SH-SY5Y (cell line): Measurements from ENCODE around the gene UBE2C.

Experiments used
- GATA2 ChIP-seq: IDR thresholded peaks from 2 replicates; pipeline ENCODE4 v1.6.1; 2011; ENCODE audit warnings: mild to moderate bottlenecking, low read depth, low read length
- GATA3 ChIP-seq: IDR thresholded peaks from 2 replicates; pipeline ENCODE4 v1.6.1; 2011; ENCODE audit warnings: low read depth, mild to moderate bottlenecking, low read length, moderate library complexity

The UBE2C gene

DNA sequence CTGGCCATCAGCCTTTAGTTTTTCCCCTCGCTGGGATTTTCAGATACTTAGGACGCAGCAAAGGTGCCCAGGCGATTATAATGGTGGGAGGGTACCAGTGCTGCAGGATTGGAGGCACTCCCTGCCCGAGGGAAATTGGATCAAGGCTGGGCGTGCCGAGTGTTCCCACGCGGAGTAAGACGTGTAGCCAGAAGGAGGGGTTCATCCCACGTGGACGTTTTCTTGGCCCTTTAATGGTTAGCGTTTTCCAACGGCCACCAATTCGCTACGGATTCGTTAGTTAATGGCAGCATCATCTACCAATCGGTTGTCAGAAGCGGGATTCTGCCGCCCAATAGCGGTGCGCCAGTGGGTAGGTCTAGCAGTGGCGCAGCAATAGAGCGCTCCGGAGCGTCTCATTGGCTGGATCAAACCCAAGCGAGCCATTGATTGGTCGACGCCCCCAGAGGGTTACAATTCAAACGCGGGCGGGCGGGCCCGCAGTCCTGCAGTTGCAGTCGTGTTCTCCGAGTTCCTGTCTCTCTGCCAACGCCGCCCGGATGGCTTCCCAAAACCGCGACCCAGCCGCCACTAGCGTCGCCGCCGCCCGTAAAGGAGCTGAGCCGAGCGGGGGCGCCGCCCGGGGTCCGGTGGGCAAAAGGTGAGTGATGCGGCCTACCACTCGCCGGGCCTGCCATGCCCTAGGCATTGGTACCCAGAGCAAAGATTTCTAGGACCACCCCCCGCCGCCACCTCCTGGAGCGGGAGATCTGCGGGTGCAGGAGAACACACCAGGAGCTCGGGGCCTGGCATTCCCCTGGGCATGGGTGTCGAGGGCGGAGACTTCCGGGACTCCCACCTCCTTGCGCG lies at the start of gene UBE2C:
Gene UBE2C, plus strand, starts transcription at position 488 of the 849 bp plus-strand sequence. Its CDS starts 52 bp downstream, at position 540.
- TF ChIP-seq GATA2 (no peak), GATA3 (no peak)

DNA sequence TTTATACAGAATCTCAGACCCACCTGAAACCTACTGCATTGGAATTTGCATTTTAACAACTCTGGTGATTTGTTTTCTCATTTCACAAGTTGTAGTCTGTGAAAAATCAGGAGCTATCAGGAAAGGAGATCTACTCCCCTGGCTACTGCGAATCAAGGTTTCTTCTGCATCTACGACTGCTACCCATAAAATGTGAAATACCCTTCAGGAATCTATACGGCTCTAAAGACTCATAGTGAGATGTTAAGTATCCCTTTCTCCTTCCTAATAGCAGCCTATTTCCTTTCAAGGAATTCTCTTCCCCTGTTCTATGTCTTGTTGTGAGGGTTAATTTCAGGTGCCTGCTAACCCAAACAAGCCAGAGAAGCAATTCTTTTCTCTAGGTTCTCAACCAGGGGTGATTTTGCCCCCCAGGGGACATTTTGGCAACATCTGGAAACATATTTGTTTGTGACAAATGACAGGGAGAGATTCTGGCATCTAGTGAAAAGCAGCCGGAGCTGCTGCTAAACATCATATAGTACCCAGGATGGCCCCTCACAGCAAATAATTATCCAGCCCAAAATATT lies 47.1 kb upstream of the UBE2C start:
- TF ChIP-seq GATA2 (no peak), GATA3 (no peak)

DNA sequence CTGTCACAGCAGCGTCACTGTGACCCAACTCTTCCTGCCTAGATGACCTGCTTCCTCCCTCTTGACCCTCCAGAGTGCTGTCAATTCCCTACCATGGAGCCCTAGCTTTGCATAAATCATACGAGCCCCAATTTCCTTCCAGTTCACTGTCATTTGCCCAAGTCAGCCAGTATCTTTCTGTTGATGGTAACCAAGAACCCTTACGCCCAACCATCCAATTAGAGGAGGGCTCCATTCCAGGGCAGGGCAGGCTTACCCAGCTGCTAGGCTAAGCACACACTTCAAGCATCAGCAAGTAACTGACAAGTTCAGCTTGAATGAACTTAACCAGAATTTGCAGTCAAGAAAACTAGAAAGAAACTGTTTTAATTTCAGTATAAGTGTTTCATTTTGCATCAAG lies 46.5 kb upstream of the UBE2C start:
- no peak for TF ChIP-seq GATA2
- TF ChIP-seq GATA3, result no peak

DNA sequence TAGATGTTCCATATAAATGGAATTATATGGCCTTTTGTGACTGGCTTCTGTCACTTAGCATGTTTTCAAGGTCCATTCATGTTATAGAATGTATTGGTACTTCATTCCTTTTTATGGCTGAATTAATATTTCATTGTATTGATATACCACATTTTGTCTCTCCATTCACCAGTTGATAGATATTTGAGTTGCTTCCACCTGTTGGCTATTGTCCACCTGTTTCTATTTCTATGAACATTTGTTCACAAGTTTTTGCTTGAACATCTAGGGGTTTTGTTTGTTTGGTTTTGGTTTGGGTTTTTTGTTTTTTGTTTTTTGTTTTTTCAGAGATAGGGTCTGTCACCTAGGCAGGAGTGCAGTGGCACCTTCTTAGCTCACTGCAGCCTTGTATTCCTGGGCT lies 44.0 kb upstream of the UBE2C start:
- TF ChIP-seq GATA2 (no peak), GATA3 (no peak)

DNA sequence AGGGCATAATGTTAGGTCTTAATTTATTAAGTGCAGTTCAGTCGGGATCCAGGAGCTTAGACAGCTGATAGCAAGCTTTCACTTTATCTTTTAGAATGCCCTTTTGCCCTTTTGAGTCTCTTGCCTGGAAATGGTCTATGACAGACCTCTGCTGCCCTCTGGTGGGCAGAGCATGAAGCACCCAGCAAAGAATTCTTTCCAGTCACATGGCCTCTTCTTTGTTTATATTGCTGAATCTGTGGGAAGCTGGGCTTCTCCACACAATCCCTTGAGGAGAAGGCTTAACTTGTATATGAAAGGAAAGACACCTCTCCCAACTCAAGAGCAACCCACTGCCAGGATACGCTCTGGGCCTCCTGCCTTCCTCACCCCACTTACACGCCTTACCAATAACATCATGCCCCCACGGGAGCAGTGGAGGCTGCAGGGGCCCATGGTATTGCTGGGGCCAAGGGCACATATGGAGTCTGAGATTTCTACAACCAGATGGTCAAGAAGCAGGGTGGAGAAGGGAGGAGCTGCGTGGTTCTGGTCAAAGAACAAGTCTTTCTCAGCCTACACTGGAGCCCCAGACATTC lies 41.2 kb upstream of the UBE2C start:
- no peak for TF ChIP-seq GATA3
- 0 out of 2 replicates have a peak, but pooled peaks have one; percentile 20 for TF ChIP-seq GATA2

DNA sequence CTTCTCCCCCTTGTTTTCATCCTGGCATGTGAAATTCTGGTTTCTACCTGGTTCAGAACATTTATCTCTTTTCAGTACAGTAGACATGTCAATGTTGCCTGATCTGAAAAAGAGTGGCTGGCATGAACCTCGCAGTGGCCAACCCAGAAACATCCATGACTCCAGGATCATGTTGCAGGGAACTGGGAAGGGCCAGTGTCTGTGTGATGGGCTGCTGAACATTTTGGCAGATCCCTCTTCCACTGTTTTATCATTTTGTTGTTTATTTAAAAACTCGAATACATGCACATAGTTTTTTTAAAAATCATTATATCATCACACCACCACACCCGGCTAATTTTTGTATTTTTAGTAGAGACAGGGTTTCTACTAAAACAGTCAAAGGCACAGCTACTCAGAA lies 39.8 kb upstream of the UBE2C start:
- TF ChIP-seq GATA2 (no peak), GATA3 (no peak)

DNA sequence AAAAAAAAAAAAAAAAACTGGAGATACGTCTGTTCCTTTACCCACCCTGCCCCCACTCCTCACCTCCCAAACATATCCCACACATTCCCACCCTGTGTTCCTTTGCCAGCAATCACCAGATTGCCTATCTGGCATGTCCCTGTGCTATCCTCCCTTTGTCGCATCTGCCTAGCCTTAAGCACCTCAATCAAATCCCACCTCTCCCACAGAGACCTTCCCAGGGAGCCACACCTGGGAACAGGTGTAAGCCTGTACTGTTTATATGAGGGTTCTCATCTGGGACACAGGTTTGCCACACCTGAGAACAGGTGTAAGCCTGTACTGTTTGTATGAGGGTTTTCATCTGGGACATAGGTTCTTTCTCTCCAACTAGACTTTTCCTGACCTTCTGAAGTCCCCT lies 37.5 kb upstream of the UBE2C start:
- no peak for TF ChIP-seq GATA2
- TF ChIP-seq GATA3, result no peak

DNA sequence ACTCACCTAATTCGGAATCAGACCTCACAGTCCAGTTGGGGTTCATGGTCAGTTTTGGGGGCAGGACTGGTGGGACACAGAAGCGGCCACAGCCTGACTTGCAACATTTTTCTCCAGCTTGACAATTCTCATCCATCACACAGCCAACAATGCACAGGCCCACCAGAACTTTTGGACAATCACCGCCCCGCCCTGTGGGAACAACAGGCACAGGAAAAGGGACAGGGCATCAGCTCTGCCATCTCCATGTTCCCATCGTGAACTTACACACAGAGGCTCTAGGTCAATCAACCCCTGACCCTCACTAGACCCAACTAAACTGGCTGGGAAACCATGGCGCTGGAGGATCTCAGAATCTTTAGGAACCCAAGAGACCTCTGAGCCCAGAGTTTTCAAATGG lies 37.0 kb upstream of the UBE2C start:
- TF ChIP-seq GATA2, result no peak
- no peak for TF ChIP-seq GATA3

DNA sequence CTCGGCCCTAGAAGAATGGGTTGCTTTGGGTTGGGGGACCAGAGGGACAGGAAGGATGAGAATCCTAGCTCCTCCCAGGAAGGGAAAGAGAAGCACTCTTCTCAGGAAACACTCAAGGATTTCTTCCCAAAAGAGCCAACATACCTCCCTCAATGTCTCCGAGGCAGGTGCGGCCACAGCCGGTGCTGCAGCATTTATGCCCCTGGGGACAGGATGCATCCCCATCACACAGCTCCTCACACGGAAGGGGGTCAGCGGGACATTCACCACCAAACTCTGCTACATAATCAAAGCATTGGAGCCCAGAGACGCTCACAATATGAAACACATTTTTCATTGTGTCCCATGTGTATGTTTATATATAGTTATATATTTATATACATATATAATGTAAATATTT lies 35.5 kb upstream of the UBE2C start:
- TF ChIP-seq GATA3 (no peak), GATA2 (no peak)

DNA sequence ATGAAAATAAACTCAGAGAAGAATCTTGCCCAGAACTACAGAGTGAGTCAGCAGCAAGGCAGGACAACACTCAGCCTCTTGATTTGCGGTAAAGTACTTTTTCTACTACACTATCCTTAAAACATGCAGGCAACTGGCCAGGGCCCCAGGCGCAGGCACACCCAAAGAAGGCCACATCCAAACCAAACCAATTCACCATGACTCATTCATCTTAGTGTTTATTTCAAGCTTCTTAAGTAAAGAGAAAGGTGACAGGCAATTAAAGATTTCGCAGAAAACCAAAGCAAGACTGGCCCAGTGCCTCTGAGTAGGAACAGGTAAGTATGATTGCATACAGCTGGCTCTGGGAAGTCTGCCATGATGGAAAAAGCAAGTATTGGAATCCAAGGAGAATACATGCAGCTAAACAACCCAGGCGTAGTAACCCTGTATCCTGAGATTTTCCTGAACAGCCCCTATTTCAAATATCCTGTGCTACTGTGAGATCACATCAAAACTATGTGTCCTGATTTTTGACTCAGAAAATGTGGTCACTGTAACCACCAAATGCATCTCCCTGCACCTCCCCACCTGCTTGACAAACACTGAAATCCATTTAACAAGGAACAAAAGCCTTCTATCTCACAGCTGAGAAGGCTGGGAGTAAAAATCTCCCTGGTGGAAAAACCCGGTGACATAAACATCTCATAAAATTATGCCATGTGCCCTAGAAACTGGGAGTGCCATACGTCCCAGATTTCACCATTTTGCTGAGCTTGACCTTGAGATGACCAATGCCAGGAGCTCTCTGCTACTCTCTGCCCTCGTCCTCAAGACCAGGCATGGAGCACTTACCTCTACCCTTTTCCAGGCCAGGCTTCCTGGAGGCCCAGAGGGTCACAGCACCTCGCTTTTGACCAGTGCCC lies 33.2 kb upstream of the UBE2C start:
- TF ChIP-seq GATA2, result no peak
- no peak for TF ChIP-seq GATA3

DNA sequence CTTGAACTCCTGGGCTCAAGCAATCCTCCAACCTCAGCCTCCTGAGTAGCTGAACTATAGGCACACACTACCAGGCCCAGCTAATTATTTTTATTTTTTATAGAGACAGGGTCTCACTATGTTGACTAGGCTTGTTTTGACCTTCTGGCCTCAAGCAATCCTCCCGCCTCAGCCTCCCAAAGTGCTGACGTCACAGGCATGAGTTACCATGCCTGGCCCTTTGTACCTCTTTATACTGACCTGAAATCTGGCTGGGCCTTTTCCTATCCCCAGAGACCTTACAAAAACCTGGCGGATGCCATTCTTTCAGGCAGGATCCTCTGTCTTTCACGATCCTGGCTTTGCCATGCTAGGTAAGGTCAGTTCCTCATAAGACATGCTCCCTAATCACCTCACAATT lies 32.3 kb upstream of the UBE2C start:
- TF ChIP-seq GATA3, result no peak
- TF ChIP-seq GATA2, result no peak

DNA sequence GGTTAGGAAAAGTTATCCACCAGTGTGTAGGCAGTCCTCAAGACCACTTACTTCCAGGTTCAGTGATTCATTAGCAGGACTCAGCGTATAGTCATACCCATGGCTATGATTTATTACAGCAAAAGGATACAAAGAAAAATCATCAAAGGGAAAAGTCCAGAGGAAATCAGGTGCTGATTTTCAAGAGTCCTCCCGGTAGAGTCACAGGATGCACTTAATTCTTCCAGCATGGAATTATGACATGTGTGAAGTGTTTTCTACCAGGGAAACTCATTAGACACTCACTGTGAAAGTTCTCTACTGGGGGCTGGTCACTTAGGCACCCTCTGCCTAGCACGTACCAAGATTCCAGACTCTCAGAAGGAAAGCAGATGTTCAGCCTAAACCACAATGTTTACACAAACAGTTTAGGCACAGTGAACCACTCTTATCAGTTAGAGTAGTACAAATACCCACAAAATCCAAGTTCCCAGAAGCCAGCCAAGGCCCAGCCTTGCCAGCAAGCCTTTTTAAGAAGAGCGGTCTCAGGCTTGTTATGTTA lies 31.0 kb upstream of the UBE2C start:
- TF ChIP-seq GATA3 (no peak), GATA2 (no peak)

DNA sequence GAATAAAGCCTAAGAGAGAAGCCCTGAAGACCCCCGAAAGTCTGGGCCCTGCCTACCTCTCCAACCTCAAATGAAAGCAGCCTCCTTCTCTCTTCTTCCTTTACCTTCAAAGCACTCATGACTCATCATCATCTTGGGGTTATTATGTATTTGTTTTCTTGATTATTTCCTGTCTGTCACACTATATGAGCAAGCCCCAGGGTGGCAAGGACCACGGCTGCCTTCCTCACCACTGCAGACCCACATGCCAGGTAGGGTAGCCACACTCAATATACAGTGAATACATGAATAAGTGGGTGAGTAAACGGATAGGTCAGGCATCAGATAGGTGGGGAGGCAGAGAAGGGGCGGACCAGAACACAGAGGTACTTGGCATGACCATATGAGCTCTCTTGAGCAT lies 29.6 kb upstream of the UBE2C start:
- TF ChIP-seq GATA3 (no peak), GATA2 (no peak)

DNA sequence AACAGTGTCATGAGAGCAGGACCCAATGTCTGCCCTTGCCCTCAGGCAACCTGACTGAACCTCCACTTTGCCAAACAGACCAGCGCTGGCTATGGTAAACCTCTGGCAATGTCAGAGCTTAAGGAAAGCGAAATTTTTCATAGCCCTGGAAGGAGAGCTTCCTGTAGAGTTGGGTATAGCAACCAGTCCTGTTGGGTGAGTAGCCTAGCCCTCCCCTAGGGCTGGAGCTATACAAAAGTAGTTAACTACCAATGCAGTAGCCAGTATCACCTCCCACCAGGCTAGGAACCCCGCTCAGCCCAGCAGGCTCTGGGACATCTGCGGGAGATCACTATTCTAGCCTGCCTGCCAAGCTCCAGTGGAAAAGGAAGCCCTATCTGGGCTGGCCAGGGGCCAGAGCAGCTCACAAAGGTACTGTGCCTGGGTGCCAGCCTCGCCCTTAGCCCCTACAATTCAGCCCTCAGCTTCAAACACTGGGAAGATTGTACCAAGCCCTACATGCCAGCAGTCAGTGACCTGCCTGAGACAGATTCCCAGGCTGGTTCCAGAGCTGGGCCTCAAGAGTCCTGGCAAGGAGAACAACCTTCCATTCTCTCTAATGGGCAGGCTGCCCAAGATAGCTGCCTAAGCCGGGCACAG lies 28.7 kb upstream of the UBE2C start:
- no peak for TF ChIP-seq GATA2
- TF ChIP-seq GATA3, result no peak
